ENCODE data around the gene DNHD1. TPM values are rescaled to one million over a fixed set of nuclear protein-coding genes. Genes with fewer than 3 reads are reported as not detected.

DNHD1 gene
- total and polyA plus RNA-seq, 2 of the 8 experiments (the other 6 are each of a cell fraction or from before 2014, with no cell fraction given): 5.0 to 6.8 TPM

DNA sequence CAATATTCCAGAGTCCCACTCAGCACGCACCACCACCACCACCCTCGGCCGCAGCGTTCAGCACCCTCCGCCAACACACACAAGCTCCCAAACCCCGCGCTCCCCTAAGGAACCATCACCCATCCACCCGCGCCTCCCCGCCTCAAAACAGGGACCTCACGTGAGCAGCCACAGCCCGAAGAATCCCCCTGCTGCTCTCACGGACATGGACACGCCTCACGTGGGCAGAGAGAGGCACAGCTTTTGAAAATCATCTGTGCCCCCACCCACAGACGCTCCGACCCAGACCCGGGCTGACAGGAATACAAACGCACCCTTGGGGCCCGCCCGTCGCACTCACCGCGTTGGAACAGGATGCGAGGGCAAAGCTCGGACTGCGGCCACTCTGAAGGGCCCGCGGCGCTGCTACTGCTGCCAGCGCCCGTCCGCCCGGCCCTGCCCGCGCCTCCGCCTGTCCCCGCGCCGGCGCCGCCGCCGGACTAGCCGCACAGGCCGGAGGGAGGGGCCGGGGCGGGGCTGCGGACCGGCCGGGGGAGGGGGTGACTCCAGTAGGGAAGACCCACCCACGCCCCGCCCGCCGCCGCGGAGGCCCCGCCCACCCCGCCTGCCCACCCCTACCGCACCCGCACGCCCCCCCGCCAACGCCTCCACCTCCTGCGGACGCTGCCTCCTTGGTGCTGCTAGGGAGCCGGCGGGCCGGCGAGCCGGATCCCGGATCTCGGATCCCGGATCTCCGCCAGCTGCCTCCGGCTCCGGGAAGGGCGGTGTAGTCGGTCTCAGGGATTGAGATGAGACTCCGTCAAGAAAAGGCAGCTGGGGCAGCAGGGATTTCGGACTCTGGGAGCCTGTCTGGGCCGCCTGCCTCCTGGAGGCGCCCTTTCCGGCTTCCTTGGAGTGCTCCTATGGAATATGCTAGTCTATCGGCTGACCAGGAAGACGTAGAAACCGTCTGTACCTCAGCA lies 23.3 kb upstream of the DNHD1 start, which contains the start of gene TRIM3 (continued):
- TF ChIP-seq EZH2 (IDR thresholded peaks at IDR 0.05; ENCODE audit: low read depth, low read length, severe bottlenecking): no peak
- no peak for TF ChIP-seq BACH1 (IDR thresholded peaks at IDR 0.05; ENCODE audit: low read length)
- no peak for TF ChIP-seq ZNF274 (IDR thresholded peaks at IDR 0.05; ENCODE audit: borderline replicate concordance, extremely low read depth, low read length)
- no peak for TF ChIP-seq FOSL1 (IDR thresholded peaks at IDR 0.05; ENCODE audit: insufficient read depth, low read depth, low read length)
- no peak for TF ChIP-seq EGR1 (IDR thresholded peaks at IDR 0.05; ENCODE audit: borderline replicate concordance, low read depth, low read length)
- TF ChIP-seq, protein P1, sequence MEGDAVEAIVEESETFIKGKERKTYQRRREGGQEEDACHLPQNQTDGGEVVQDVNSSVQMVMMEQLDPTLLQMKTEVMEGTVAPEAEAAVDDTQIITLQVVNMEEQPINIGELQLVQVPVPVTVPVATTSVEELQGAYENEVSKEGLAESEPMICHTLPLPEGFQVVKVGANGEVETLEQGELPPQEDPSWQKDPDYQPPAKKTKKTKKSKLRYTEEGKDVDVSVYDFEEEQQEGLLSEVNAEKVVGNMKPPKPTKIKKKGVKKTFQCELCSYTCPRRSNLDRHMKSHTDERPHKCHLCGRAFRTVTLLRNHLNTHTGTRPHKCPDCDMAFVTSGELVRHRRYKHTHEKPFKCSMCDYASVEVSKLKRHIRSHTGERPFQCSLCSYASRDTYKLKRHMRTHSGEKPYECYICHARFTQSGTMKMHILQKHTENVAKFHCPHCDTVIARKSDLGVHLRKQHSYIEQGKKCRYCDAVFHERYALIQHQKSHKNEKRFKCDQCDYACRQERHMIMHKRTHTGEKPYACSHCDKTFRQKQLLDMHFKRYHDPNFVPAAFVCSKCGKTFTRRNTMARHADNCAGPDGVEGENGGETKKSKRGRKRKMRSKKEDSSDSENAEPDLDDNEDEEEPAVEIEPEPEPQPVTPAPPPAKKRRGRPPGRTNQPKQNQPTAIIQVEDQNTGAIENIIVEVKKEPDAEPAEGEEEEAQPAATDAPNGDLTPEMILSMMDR (IDR thresholded peaks at IDR 0.05; ENCODE audit: control extremely low read depth in 1 of 3, insufficient read depth in 1 of 3, low read depth in 1 of 3, low read length in 3 of 3): peak; percentile 9 to 19 (median 19); a peak in 3 of 4 replicates
- no peak for TF ChIP-seq RXRA (IDR thresholded peaks at IDR 0.05; ENCODE audit: insufficient read depth, low read depth, low read length)
- peak; percentile 19; the same call in 1 of the 2 replicates for TF ChIP-seq POLR2AphosphoS5 (IDR thresholded peaks at IDR 0.05; ENCODE audit: low read depth, low read length)
- TF ChIP-seq, protein P2, sequence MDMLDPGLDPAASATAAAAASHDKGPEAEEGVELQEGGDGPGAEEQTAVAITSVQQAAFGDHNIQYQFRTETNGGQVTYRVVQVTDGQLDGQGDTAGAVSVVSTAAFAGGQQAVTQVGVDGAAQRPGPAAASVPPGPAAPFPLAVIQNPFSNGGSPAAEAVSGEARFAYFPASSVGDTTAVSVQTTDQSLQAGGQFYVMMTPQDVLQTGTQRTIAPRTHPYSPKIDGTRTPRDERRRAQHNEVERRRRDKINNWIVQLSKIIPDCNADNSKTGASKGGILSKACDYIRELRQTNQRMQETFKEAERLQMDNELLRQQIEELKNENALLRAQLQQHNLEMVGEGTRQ (IDR thresholded peaks at IDR 0.05; ENCODE audit: low read length): 0 out of 2 replicates have a peak, but pooled peaks have one; percentile 15
- no peak for TF ChIP-seq YY1 (IDR thresholded peaks at IDR 0.05; ENCODE audit: low read depth, low read length)
- TF ChIP-seq BRCA1 (IDR thresholded peaks at IDR 0.05; ENCODE audit: low read depth, low read length): no peak
- peak; percentile 44 for TF ChIP-seq TBP (IDR thresholded peaks at IDR 0.05; ENCODE audit: low read depth, low read length)
- TF ChIP-seq NRF1 (IDR thresholded peaks at IDR 0.05; ENCODE audit: low read depth, low read length): no peak
- peak; percentile 58; the same call in 1 of the 2 replicates for TF ChIP-seq TAF1 (IDR thresholded peaks at IDR 0.05; ENCODE audit: low read depth, low read length)
- TF ChIP-seq JUND (IDR thresholded peaks at IDR 0.05; ENCODE audit: low read length): no peak
- TF ChIP-seq SIX5 (IDR thresholded peaks at IDR 0.05; ENCODE audit: low read depth, low read length): no peak
- TF ChIP-seq SP4 (IDR thresholded peaks at IDR 0.05; ENCODE audit: low read length): no peak
- no peak for TF ChIP-seq GABPA (IDR thresholded peaks at IDR 0.05; ENCODE audit: borderline replicate concordance, insufficient read depth, low read length)
- TF ChIP-seq BCL11A (IDR thresholded peaks at IDR 0.05; ENCODE audit: low read depth in 2 of 2, low read length in 2 of 2): no peak
- no peak for TF ChIP-seq MAFK (IDR thresholded peaks at IDR 0.05; ENCODE audit: low read depth, low read length)
- no peak for TF ChIP-seq RBBP5 (IDR thresholded peaks at IDR 0.05; ENCODE audit: borderline replicate concordance, low read depth, low read length)

All from H1 (cell line).